GM12878 (cell line): ENCODE measurements around the gene HEXB. TPM values are rescaled to one million over a fixed set of nuclear protein-coding genes. Genes with fewer than 3 reads are reported as not detected.

ENCODE experiments used
- ATAC-seq: fragments of 200-7000 bp; cut with Tn5 transposase; 3 replicates; pipeline ENCODE4 v1.9.1; 2020; ENCODE audit warnings: mild to moderate bottlenecking, moderate library complexity
- BruUV-seq: library from RNA; stranded (reverse); fragments of 400-500 nt; replicated peaks from 2 replicates; lab custom pipeline; 2021; lab: Mats Ljungman, UMichigan
- CTCF ChIA-PET: fragments of 300-600 bp; sonication (Branson Sonifier 250); formaldehyde crosslinking; extraction: SDS; loops from one replicate; lab custom pipeline; 2021; ENCODE audit warnings: inconsistent platforms; lab: Yijun Ruan, JAX
- POLR2A ChIA-PET: fragments of 350-600 bp; formaldehyde crosslinking; extraction: SDS; loops from one replicate; lab custom pipeline; 2021; ENCODE audit warnings: inconsistent platforms; lab: Charles Lee
- RAD21 ChIA-PET: fragments of 300-600 bp; sonication (Branson Sonifier 250); formaldehyde crosslinking; loops from one replicate; lab custom pipeline; 2023; ENCODE audit warnings: antibody characterized with exemption; ENCODE audit not compliant: unreplicated experiment; lab: Charles Lee
- SMC1A ChIA-PET: fragments of 300-600 bp; sonication (Branson Sonifier 250); formaldehyde crosslinking; loops from one replicate; lab custom pipeline; 2023; ENCODE audit not compliant: unreplicated experiment, uncharacterized antibody; lab: Charles Lee
- DNase-seq: peaks from one replicate; pipeline ENCODE4 v3.0.0-alpha.2; 2011; ENCODE audit warnings: low read depth, low spot score
- FAIRE-seq: peaks from 3 replicates; lab custom pipeline; 2011; peaks lifted over from hg19 to GRCh38; lab: Jason Lieb, UNC
- H2AFZ ChIP-seq: 2 replicates; pipeline ENCODE4 v1.6.0; 2011; ENCODE audit warnings: low read depth, low read length, control low read depth; ENCODE audit not compliant: control insufficient read depth
- H3K27ac ChIP-seq: 2 replicates; pipeline ENCODE4 v1.5.1; 2011; ENCODE audit warnings: control low read depth; ENCODE audit not compliant: control insufficient read depth, insufficient read depth
- H3K27me3 ChIP-seq, 2 experiments: replicated peaks in 1 of 2; 2 replicates each; pipeline versions ENCODE4 v1.6.0 to v1.6.1; 2011; ENCODE audit warnings: low read length in 1 of 2; ENCODE audit not compliant: control insufficient read depth in 2 of 2, insufficient read depth in 2 of 2
- H3K36me3 ChIP-seq, 2 experiments: 2 replicates each; pipeline ENCODE4 v1.5.1; 2011; ENCODE audit warnings: low read length in 1 of 2; ENCODE audit not compliant: control insufficient read depth in 2 of 2, insufficient read depth in 2 of 2
- H3K4me1 ChIP-seq: 2 replicates; pipeline ENCODE4 v1.6.1; 2011; ENCODE audit warnings: mild to moderate bottlenecking, low read length, moderate library complexity, mixed read lengths; ENCODE audit not compliant: control insufficient read depth, insufficient read depth
- H3K4me2 ChIP-seq: 2 replicates; pipeline ENCODE4 v1.6.0; 2011; ENCODE audit warnings: control low read depth; ENCODE audit not compliant: control insufficient read depth, insufficient read depth
- H3K4me3 ChIP-seq: fragments of 200-600 bp; sonication (generic); 2 replicates; pipeline ENCODE4 v1.5.1; 2016
- H3K79me2 ChIP-seq: 2 replicates; pipeline ENCODE4 v1.6.0; 2011; ENCODE audit warnings: low read length; ENCODE audit not compliant: control insufficient read depth, insufficient read depth
- H3K9ac ChIP-seq: 2 replicates; pipeline ENCODE4 v1.8.0; 2011; ENCODE audit warnings: low read length, control low read depth, mixed read lengths; ENCODE audit not compliant: control insufficient read depth, insufficient read depth
- H3K9me3 ChIP-seq: replicated peaks from 3 replicates; pipeline ENCODE4 v1.5.1; 2011; ENCODE audit warnings: mild to moderate bottlenecking, low read length; ENCODE audit not compliant: control insufficient read depth, insufficient read depth
- H4K20me1 ChIP-seq: 2 replicates; pipeline ENCODE4 v1.6.0; 2011; ENCODE audit not compliant: control insufficient read depth, insufficient read depth
- ATF7 ChIP-seq: fragments of 450-650 bp; IDR thresholded peaks from 2 replicates; pipeline ENCODE4 v1.6.1; 2016; ENCODE audit warnings: low read depth, mild to moderate bottlenecking
- BCL11A ChIP-seq: IDR thresholded peaks from 2 replicates; pipeline ENCODE4 v1.6.1; 2011; ENCODE audit warnings: low read depth, low read length
- BCL3 ChIP-seq: IDR thresholded peaks from 2 replicates; pipeline ENCODE4 v1.6.1; 2011; ENCODE audit warnings: borderline replicate concordance, low read depth, mild to moderate bottlenecking, moderate library complexity, low read length; ENCODE audit not compliant: insufficient read depth, poor library complexity, severe bottlenecking
- CBX5 ChIP-seq: sonication (generic); IDR thresholded peaks from 2 replicates; pipeline ENCODE4 v1.6.1; 2016; ENCODE audit warnings: low read depth, moderate library complexity, mild to moderate bottlenecking, inconsistent platforms
- CHD4 ChIP-seq: fragments of 200-600 bp; sonication (generic); IDR thresholded peaks from 2 replicates; pipeline ENCODE4 v1.6.1; 2016; ENCODE audit warnings: mild to moderate bottlenecking
- CREB1 ChIP-seq: IDR thresholded peaks from 2 replicates; pipeline ENCODE4 v1.6.1; 2012; ENCODE audit warnings: low read depth, mild to moderate bottlenecking, inconsistent platforms
- DPF2 ChIP-seq: fragments of 450-650 bp; IDR thresholded peaks from 2 replicates; pipeline ENCODE4 v1.6.1; 2017; ENCODE audit warnings: mild to moderate bottlenecking
- LARP7 ChIP-seq: fragments of 450-650 bp; IDR thresholded peaks from 2 replicates; pipeline ENCODE4 v1.6.1; 2017; ENCODE audit warnings: mild to moderate bottlenecking
- MEF2A ChIP-seq: IDR thresholded peaks from 2 replicates; pipeline ENCODE4 v1.6.1; 2011; ENCODE audit warnings: low read depth, mild to moderate bottlenecking, low read length, moderate library complexity; ENCODE audit not compliant: insufficient read depth
- MLLT1 ChIP-seq: fragments of 450-650 bp; IDR thresholded peaks from 2 replicates; pipeline ENCODE4 v1.6.1; 2016; ENCODE audit warnings: mild to moderate bottlenecking
- NFIC ChIP-seq: IDR thresholded peaks from 2 replicates; pipeline ENCODE4 v1.6.1; 2012; ENCODE audit warnings: low read depth, mild to moderate bottlenecking, inconsistent platforms, low read length, moderate library complexity
- NFXL1 ChIP-seq: fragments of 450-650 bp; IDR thresholded peaks from 2 replicates; pipeline ENCODE4 v1.6.1; 2017; ENCODE audit warnings: antibody characterized with exemption, mild to moderate bottlenecking, borderline replicate concordance
- NKRF ChIP-seq: fragments of 450-650 bp; conservative IDR thresholded peaks from 2 replicates; pipeline ENCODE4 v1.6.1; 2017; ENCODE audit warnings: mild to moderate bottlenecking, moderate library complexity
- NR2F1 ChIP-seq: fragments of 450-650 bp; conservative IDR thresholded peaks from 2 replicates; pipeline ENCODE4 v1.6.1; 2017; ENCODE audit warnings: mild to moderate bottlenecking
- RELA ChIP-seq: fragments of 450-650 bp; IDR thresholded peaks from 2 replicates; pipeline ENCODE4 v1.8.0; 2014; ENCODE audit warnings: borderline replicate concordance; ENCODE audit not compliant: partially characterized antibody
- SREBF1 ChIP-seq: IDR thresholded peaks from 2 replicates; pipeline ENCODE4 v1.6.1; 2012; ENCODE audit warnings: mild to moderate bottlenecking, low read length
- TCF7 ChIP-seq: IDR thresholded peaks from 2 replicates; pipeline ENCODE4 v1.6.1; 2014; ENCODE audit warnings: antibody characterized with exemption, borderline replicate concordance
- ZNF217 ChIP-seq: fragments of 450-650 bp; IDR thresholded peaks from 2 replicates; pipeline ENCODE4 v1.6.1; 2017; ENCODE audit warnings: antibody characterized with exemption, mild to moderate bottlenecking
- WGBS: methylation state at CpG from one replicate; pipeline ENCODE4 v1.1.6; 2016; ENCODE audit warnings: low lambda C conversion rate; ENCODE audit not compliant: insufficient replicate concordance, insufficient coverage; ENCODE audit errors: missing lambda C conversion rate; 5-methylcytosine and 5-hydroxymethylcytosine counted together
- in situ Hi-C: fragments of 300-500 bp; cut with MboI; formaldehyde crosslinking; loops from 9 replicates; pipeline ENCODE4 v1.14.3; 2018; ENCODE audit warnings: mixed read lengths
- intact Hi-C: fragments of 100-400 bp; cut with micrococcal nuclease; formaldehyde crosslinking; loops from one replicate; pipeline ENCODE4 v1.14.2; 2022; ENCODE audit not compliant: unreplicated experiment
- polyA plus RNA-seq, 11 experiments: library from polyadenylated mRNA; depleted of rRNA in 4 of 11; unstranded in 6 of 11; stranded (reverse) in 5 of 11; fragments of >200 nt; fragmentation: Nextera tagmentation in 4 of 11; fragmentation: Illumina TruSeq in 1 of 11; extraction: Ambion mirVana in 4 of 11; extraction: Trizol in 1 of 11; gene quantifications; 1 replicate in 1 of 11; 2 replicates in 10 of 11; pipeline versions ENCODE4 v1.2.1 to v1.2.3, GENCODE V29; 2011 to 2016; ENCODE audit warnings: inconsistent platforms in 2 of 11, missing spikeins in 2 of 11, low read depth in 1 of 11
- total RNA-seq, 4 experiments: library from RNA; depleted of rRNA in 3 of 4; stranded (reverse); fragments of >200 nt in 3 of 4; fragmentation: Illumina TruSeq in 1 of 4; extraction: Trizol in 1 of 4; gene quantifications; 2 replicates each; pipeline versions ENCODE4 v1.2.1 to v1.2.3, GENCODE V29; 2013 to 2021

HEXB gene
- total and polyA plus RNA-seq, 10 of the 15 experiments (the other 5 are each of a cell fraction or from before 2014, with no cell fraction given), result 13.5 to 76.0 (median 42.6) TPM

DNA sequence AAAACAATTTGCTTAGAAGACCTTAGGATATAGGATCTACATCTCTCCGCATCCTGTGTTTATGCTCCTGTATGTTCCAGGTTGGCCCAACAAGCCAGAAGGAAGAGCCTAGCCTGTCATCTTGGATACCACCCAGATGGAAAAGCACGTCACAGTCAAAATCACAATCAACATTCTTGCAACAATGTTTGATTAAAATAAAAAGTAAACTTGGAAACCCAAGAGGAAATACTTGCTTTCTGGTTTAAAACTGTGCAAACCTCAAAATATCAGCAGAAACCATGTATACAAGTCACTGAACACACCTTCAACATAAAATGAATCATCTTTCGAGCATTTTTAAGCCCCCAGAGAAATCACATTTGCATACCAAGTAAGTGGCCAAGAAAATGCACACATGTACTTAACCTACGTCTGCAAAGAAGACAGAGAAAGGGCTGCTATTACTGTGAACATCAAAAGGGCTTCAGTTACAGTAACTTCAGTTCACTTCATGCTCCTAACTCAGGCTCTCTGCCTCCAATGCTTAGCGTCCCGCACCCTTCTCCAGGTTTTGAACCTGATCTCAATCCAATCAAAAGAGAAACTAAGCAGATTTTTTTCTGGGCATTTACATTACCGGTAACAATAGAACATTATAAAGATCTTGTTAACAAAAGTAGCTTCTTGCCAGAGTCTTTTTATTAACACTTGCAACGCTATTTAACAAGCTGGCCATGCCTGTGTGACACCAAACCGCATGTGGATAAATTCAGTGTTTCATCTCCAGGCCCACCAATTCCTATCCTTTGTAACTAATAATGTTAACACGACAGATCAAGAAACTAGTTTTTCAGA lies 45.8 kb upstream of the HEXB start:
- Histone ChIP-seq H3K4me2 (peak overlapping the region; percentile 87), H3K36me3 (peaks cover 14 to 16% of the 10 kb centered on the region in 2 experiments), H4K20me1 (no peaks in the 10 kb centered on the region), H3K27me3 (no peaks in the 10 kb centered on the region; a peak in 1 of 4 replicates), H3K4me3 (peak overlapping the region; percentile 92), H3K4me1 (peaks cover 9% of the 10 kb centered on the region), H3K9ac (peak overlapping the region; percentile 84), H3K9me3 (no peaks in the 10 kb centered on the region), H3K79me2 (peaks cover 59% of the 10 kb centered on the region), H2AFZ (no peak overlapping the region; the same call in 1 of the 2 replicates), H3K27ac (peak overlapping the region; percentile 55)
- POLR2A ChIA-PET, result interaction anchor here (0.7 to 1.5 kb wide), 3 partner anchors 10 to 642 kb away, joined by 3 read pairs; no protein-coding TSS in a partner anchor
- 11% methylated on average over 10 of the region's 10 CpGs for WGBS
- CTCF ChIA-PET, result interaction anchor here (1.0 to 5.6 kb wide), 15 partner anchors 7 to 976 kb away, joined by 3 to 65 read pairs (median 6); no protein-coding TSS in a partner anchor
- intact Hi-C loops, result loop anchor here (2.0 to 10.0 kb wide), 2 partner anchors 148 to 954 kb away; no protein-coding TSS in a partner anchor
- TSS peak; percentile 51 for BruUV-seq
- in situ Hi-C loops, result loop anchor here (5.0 kb wide), 1 partner anchor 147 kb away; no protein-coding TSS in a partner anchor
- RAD21 ChIA-PET, result interaction anchor here (0.7 to 5.5 kb wide), 21 partner anchors 9 to 737 kb away, joined by 3 to 45 read pairs (median 4); no protein-coding TSS in a partner anchor
- SMC1A ChIA-PET, result interaction anchor here (0.7 to 8.1 kb wide), 14 partner anchors 8 to 737 kb away, joined by 3 to 71 read pairs (median 6); no protein-coding TSS in a partner anchor
- ATAC-seq, result peak; percentile 54
- FAIRE-seq, result peak; percentile 80
- DNase-seq, result peak; percentile 79
- TF ChIP-seq LARP7, result no peak
- TF ChIP-seq CREB1, result no peak
- TF ChIP-seq NFXL1, result no peak
- TF ChIP-seq TCF7, result 0 out of 2 replicates have a peak, but pooled peaks have one; percentile 13
- no peak for TF ChIP-seq RELA
- TF ChIP-seq CHD4, result no peak
- TF ChIP-seq DPF2, result no peak
- TF ChIP-seq BCL11A, result peak; percentile 36; the same call in 1 of the 2 replicates
- no peak for TF ChIP-seq CBX5
- TF ChIP-seq MEF2A, result 0 out of 2 replicates have a peak, but pooled peaks have one; percentile 6
- TF ChIP-seq SREBF1, result no peak
- TF ChIP-seq NFIC, result peak; percentile 36; the same call in 1 of the 2 replicates
- 0 out of 2 replicates have a peak, but pooled peaks have one; percentile 17 for TF ChIP-seq MLLT1
- TF ChIP-seq ZNF217, result 0 out of 2 replicates have a peak, but pooled peaks have one; percentile 22
- peak; percentile 30 for TF ChIP-seq BCL3
- no peak for TF ChIP-seq NR2F1
- TF ChIP-seq ATF7, result peak; percentile 55; the same call in 1 of the 2 replicates
- TF ChIP-seq NKRF, result no peak
